GM06990 (cell line): ENCODE results near the gene NUP85.

Experiments used
- DNase-seq: peaks from one replicate; pipeline ENCODE4 v3.0.0-alpha.2; 2011; ENCODE audit not compliant: insufficient read length; ENCODE audit errors: extremely low read depth
- H3K27me3 ChIP-seq: replicated peaks from 2 replicates; pipeline ENCODE4 v1.6.0; 2011; ENCODE audit warnings: low read length; ENCODE audit not compliant: control insufficient read depth, insufficient read depth
- H3K36me3 ChIP-seq: 2 replicates; pipeline ENCODE4 v1.5.1; 2011; ENCODE audit warnings: low read length; ENCODE audit not compliant: control insufficient read depth, insufficient read depth
- H3K4me3 ChIP-seq: replicated peaks from 2 replicates; pipeline ENCODE4 v1.5.1; 2011; ENCODE audit warnings: low read depth, mild to moderate bottlenecking, control low read depth, low read length
- CTCF ChIP-seq: IDR thresholded peaks from 2 replicates; pipeline ENCODE4 v1.5.1; 2011; ENCODE audit warnings: low read length, control low read depth, mild to moderate bottlenecking, inconsistent platforms; ENCODE audit not compliant: insufficient read depth, poor library complexity, severe bottlenecking

NUP85 gene

DNA sequence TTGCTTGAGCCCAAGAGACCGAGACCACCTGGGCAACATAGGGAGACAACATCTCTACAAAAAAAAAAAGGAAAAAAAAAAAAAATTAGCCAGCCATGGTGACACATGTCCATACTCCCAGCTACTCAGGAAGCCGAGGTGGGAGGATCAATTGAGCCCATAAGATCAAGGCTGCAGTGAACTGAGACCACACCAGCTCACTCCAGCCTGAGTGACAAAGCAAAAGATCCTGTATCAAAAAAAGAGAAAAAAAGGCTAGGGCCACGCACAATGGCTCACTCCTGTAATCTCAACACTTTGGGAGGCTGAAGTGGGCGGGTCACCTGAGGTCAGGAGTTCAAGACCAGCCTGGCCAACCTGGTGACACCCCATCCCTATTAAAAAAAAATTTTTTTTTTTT, 36.5 kb upstream of the NUP85 start:
- Histone ChIP-seq H3K4me3 (no peak overlapping the region), H3K27me3 (no peaks in the 10 kb centered on the region), H3K36me3 (peaks cover 8% of the 10 kb centered on the region)
- no peak for DNase-seq
- no peak for TF ChIP-seq CTCF

- no peak for TF ChIP-seq CTCF
- no peak overlapping the region for H3K4me3 ChIP-seq
- no peaks in the 10 kb centered on the region for H3K27me3 ChIP-seq
- peaks cover 19% of the 10 kb centered on the region for H3K36me3 ChIP-seq
- DNase-seq = no peak
Observed at GRCh38 chr17:75173526-75173925, 32.0 kb upstream of the NUP85 start.

GRCh38 chr17:75174996-75175395, 30.5 kb upstream of the NUP85 start:
- Histone ChIP-seq H3K27me3 (no peaks in the 10 kb centered on the region), H3K36me3 (peaks cover 21% of the 10 kb centered on the region), H3K4me3 (no peak overlapping the region)
- DNase-seq = no peak
- TF ChIP-seq CTCF = no peak

DNA sequence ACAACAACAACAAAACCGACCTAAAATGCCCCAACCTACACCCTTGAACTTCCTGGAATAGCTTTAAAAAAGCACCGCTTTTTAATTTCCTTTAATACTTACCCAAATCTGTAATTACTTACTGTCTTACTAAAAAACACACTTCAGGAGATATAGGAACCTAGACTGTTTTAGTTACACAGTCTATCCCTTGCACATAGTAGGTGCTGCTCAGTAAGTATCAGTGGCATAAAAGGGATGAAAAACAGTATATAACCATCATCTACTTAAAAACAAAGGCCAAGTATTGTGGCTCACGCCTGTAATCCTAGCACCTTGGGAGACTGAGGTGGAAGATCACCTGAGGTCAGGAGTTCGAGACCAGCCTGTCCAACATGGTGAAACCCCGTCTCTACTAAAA, 28.9 kb upstream of the NUP85 start:
- TF ChIP-seq CTCF = no peak
- Histone ChIP-seq H3K4me3 (no peak overlapping the region), H3K27me3 (no peaks in the 10 kb centered on the region), H3K36me3 (peaks cover 22% of the 10 kb centered on the region)
- no peak for DNase-seq

- H3K36me3 ChIP-seq = peaks cover 21% of the 10 kb centered on the region
Observed at GRCh38 chr17:75178453-75178852, 27.0 kb upstream of the NUP85 start.

More at GRCh38 chr17:75178453-75178852, 27.0 kb upstream of the NUP85 start:
- no peak for DNase-seq
- H3K27me3 ChIP-seq = no peaks in the 10 kb centered on the region
- no peak for TF ChIP-seq CTCF
- no peak overlapping the region for H3K4me3 ChIP-seq
